ENCODE data around the gene IL31RA.
"Not testable (repeated sequence)": the region's sequence is repeated elsewhere in the genome, so short reads cannot be mapped to it uniquely, and the experiment has no call there.

IL31RA gene

DNA sequence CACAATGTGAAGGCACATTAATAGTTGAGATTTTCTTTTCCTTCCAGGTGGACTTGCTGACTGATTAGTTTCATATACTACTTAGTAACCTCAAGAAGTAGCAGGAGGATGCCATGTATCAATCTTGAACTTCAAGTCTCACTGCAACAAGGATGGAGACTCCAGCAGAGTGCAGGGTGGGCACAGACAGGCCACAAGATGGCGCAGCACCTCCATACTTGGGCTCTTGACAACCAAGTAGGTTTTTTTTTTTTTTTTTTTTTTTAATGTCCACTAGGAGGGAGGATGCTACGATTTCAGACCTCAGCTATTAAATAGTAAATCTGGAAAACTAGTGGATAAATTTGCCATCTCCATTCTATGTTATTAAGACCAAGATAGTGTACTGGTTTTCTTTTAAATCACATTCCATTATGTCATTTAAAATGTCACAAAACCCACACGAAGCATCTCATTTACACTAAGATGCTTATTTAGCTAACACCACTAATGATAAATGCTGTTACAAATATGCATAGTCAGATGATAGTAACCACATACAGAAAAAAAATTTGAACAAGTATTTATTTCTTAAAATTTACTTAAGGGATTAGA, 85.0 kb downstream of the IL31RA start:
- POLR2A ChIA-PET = interaction anchor here (0.6 kb wide), 1 partner anchor 12 kb away, joined by 4 read pairs; no protein-coding TSS in a partner anchor
- peak; percentile 62 for DNase-seq (ENCODE audit: extremely low spot score)
- TF ChIP-seq, protein P1, sequence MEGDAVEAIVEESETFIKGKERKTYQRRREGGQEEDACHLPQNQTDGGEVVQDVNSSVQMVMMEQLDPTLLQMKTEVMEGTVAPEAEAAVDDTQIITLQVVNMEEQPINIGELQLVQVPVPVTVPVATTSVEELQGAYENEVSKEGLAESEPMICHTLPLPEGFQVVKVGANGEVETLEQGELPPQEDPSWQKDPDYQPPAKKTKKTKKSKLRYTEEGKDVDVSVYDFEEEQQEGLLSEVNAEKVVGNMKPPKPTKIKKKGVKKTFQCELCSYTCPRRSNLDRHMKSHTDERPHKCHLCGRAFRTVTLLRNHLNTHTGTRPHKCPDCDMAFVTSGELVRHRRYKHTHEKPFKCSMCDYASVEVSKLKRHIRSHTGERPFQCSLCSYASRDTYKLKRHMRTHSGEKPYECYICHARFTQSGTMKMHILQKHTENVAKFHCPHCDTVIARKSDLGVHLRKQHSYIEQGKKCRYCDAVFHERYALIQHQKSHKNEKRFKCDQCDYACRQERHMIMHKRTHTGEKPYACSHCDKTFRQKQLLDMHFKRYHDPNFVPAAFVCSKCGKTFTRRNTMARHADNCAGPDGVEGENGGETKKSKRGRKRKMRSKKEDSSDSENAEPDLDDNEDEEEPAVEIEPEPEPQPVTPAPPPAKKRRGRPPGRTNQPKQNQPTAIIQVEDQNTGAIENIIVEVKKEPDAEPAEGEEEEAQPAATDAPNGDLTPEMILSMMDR (IDR thresholded peaks at IDR 0.05; ENCODE audit: control extremely low read depth, extremely low read depth, low read depth, missing control alignments) = peak; percentile 86
- CTCF ChIA-PET = interaction anchor here (0.6 to 4.4 kb wide), 39 partner anchors 9 to 902 kb away, joined by 3 to 65 read pairs (median 4); no protein-coding TSS in a partner anchor

DNA sequence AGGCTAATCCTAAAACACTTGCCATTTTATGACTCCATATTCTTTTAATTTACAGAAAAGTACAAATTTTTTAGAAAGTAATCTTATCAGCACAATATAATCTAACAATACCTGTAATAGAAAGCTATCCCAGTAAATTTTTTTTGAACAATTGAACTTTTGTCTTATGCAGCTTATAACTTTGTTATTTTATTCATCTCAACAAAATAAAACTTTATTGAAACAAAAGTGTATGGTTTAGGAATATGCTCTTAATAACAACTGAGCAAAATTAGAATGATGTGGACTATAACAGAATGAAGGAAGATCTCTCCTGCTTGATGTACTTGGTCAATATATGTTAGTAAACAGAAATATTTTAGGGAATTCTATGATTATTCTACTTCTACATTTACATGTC, 86.4 kb downstream of the IL31RA start:
- CTCF ChIA-PET = interaction anchor here (0.7 to 4.4 kb wide), 17 partner anchors 9 to 901 kb away, joined by 3 to 65 read pairs (median 6); no protein-coding TSS in a partner anchor
- DNase-seq (ENCODE audit: extremely low spot score); POLR2A ChIA-PET: not testable (repeated sequence)

DNA sequence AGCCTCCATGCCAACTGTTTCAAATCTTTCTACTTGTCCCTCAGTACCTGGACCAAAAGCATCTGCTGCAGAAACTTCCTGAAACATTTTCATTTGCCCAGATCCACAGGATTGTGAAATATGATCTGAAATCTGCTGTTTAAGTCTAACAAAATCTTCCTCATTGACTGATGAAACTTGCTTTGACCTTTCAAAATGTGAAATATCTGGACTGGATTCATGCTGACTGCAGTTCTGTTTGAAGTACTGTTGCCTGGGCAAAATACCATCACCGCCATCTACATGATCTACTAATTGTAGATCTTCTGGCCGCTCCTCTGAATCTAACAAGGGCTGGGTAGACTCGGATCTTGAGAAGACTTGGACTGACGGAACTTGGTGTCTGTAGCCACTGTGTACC, 90.0 kb downstream of the IL31RA start:
- DNase-seq (ENCODE audit: extremely low spot score); POLR2A ChIA-PET: not testable (repeated sequence)
- CTCF ChIA-PET = interaction anchor here (1.4 kb wide), 1 partner anchor 260 kb away, joined by 5 read pairs; no protein-coding TSS in a partner anchor

DNA sequence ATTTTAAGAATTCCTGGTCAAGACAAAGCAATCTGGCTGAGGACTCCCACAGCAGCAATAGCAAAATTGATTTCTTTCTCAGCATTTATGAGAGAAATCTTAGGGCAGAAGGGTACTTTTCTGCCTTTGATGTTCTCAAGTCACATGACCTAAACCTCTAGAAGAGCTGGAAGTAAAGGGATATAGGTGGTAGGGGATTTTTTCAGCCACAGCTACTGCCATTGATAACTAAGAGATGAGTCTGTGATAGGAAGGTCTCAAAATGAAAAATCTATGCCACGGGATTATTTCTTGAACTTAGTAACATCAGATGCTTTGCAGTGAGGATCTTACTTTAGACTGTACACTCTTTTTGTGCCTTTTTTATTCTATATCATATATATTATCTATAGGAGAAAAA, 108.1 kb downstream of the IL31RA start:
- ChIA-PET CTCF (interaction anchor here (2.8 kb wide), 1 partner anchor 22 kb away, joined by 9 read pairs; no protein-coding TSS in a partner anchor), POLR2A (interaction anchor here (0.6 kb wide), 1 partner anchor 46 kb away, joined by 4 read pairs; no protein-coding TSS in a partner anchor)
- TF ChIP-seq, protein P1 (IDR thresholded peaks at IDR 0.05; ENCODE audit: control extremely low read depth, extremely low read depth, low read depth, missing control alignments) = no peak
- DNase-seq (ENCODE audit: extremely low spot score) = no peak

DNA sequence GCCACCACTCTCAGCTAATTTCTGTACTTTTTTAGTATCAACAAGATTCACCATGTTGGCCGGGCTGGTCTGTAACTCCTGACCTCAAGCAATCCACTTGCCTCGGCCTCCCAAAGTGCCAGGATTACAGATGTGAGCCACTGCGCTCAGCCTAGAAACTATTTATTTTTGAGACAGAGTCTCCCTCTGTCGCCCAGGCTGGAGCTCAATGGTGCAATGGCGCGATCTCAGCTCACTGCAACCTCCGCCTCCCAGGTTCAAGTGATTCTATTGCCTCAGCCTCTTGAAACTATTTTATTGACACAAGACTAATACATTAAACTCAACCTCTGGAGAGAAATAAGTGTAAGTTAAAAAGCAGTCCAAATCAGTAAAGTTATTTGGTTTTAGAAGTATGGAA, 109.6 kb downstream of the IL31RA start:
- ChIA-PET CTCF (interaction anchor here (3.1 kb wide), 1 partner anchor 24 kb away, joined by 10 read pairs; no protein-coding TSS in a partner anchor), POLR2A (no interaction called here)
- no peak for DNase-seq (ENCODE audit: extremely low spot score)
- TF ChIP-seq, protein P1 (IDR thresholded peaks at IDR 0.05; ENCODE audit: control extremely low read depth, extremely low read depth, low read depth, missing control alignments) = no peak

DNA sequence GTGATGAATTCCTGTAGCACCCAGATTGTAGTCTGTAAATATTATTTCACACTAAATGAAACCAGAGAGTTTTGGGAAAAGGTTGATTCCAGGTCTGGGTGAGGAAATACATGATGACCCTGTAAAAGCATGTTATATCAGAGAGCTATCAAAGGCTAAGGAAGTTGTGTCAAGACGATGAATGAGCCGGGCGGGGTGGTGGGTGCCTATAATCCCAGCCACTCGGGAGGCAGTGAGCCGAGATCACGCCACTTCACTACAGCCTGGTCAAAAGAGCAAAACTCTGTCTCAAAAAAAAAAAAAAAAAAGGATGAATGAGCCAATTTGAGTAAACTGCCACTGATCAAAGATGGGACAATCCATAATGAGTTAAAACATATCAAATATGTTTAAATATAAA, 114.4 kb downstream of the IL31RA start:
- POLR2A ChIA-PET = interaction anchor here (0.6 kb wide), 1 partner anchor 13 kb away, joined by 4 read pairs; no protein-coding TSS in a partner anchor
- TF ChIP-seq, protein P1 (IDR thresholded peaks at IDR 0.05; ENCODE audit: control extremely low read depth, extremely low read depth, low read depth, missing control alignments) = no peak
- DNase-seq (ENCODE audit: extremely low spot score) = no peak
- CTCF ChIA-PET = no interaction called here

DNA sequence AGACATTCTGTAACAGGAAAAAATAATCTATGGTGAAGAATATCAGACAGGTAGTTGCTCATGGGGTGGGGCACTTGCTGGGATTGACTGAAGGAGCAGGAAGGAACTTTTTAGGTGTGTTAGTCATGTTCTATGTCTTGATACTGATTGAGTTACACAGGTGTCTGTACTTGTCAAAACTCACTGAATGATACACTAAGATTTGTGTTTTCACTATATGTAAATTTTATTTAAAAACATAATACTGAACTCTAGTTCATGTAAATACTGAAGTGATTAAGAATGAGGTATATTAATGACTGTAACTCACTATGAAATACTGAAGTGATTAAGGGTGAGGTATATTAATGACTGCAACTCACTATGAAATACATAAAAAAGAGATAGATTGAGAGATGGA, 115.1 kb downstream of the IL31RA start:
- POLR2A ChIA-PET = no interaction called here
- CTCF ChIA-PET = no interaction called here
- TF ChIP-seq, protein P1 (IDR thresholded peaks at IDR 0.05; ENCODE audit: control extremely low read depth, extremely low read depth, low read depth, missing control alignments) = no peak
- DNase-seq (ENCODE audit: extremely low spot score) = no peak
